Trophoblast cell (in vitro differentiated cells and primary cell): ENCODE measurements around the gene CLGN.

Source experiments
- DNase-seq, 2 donors: peaks; one replicate each; pipeline ENCODE4 v3.0.0-alpha.2; 2016
- H2AFZ ChIP-seq: 2 replicates; pipeline ENCODE4 v1.6.1; 2013; ENCODE audit warnings: low read length, moderate library complexity, mild to moderate bottlenecking; ENCODE audit not compliant: insufficient read depth, poor library complexity
- H2AK5ac ChIP-seq: 2 replicates; pipeline ENCODE4 v1.6.1; 2013; ENCODE audit warnings: mild to moderate bottlenecking, low read length
- H2BK120ac ChIP-seq: 2 replicates; pipeline ENCODE4 v1.6.1; 2013; ENCODE audit warnings: low read length, mild to moderate bottlenecking, moderate library complexity; ENCODE audit not compliant: insufficient read depth, poor library complexity
- H2BK12ac ChIP-seq: 2 replicates; pipeline ENCODE4 v1.6.1; 2013; ENCODE audit warnings: mild to moderate bottlenecking, low read length, moderate library complexity
- H2BK5ac ChIP-seq: 2 replicates; pipeline ENCODE4 v1.6.1; 2013; ENCODE audit warnings: low read length, low read depth, moderate library complexity, mild to moderate bottlenecking; ENCODE audit not compliant: poor library complexity
- H3K14ac ChIP-seq: 2 replicates; pipeline ENCODE4 v1.6.1; 2013; ENCODE audit warnings: mild to moderate bottlenecking, low read length
- H3K18ac ChIP-seq: 2 replicates; pipeline ENCODE4 v1.6.1; 2013; ENCODE audit warnings: mild to moderate bottlenecking, low read length
- H3K23ac ChIP-seq: 2 replicates; pipeline ENCODE4 v1.6.1; 2013; ENCODE audit warnings: low read length
- H3K27ac ChIP-seq: 2 replicates; pipeline ENCODE4 v1.5.1; 2013; ENCODE audit warnings: low read depth, mild to moderate bottlenecking, inconsistent platforms, low read length, moderate library complexity
- H3K27me3 ChIP-seq: 2 replicates; pipeline ENCODE4 v1.6.1; 2013; ENCODE audit warnings: inconsistent platforms, mild to moderate bottlenecking, low read length, moderate library complexity; ENCODE audit not compliant: insufficient read depth
- H3K36me3 ChIP-seq, 2 experiments: 1 replicate in 1 of 2; 2 replicates in 1 of 2; pipeline ENCODE4 v1.6.1; 2013; ENCODE audit warnings: low read length in 2 of 2, mild to moderate bottlenecking in 2 of 2, moderate library complexity in 1 of 2; ENCODE audit not compliant: insufficient read depth in 2 of 2, control insufficient read depth in 1 of 2
- H3K4ac ChIP-seq: 2 replicates; pipeline ENCODE4 v1.6.1; 2013; ENCODE audit warnings: low read depth, mild to moderate bottlenecking, low read length, moderate library complexity
- H3K4me1 ChIP-seq, 2 experiments: 1 replicate in 1 of 2; 2 replicates in 1 of 2; pipeline ENCODE4 v1.6.1; 2013; ENCODE audit warnings: low read length in 2 of 2, mild to moderate bottlenecking in 2 of 2, moderate library complexity in 1 of 2; ENCODE audit not compliant: insufficient read depth in 2 of 2, control insufficient read depth in 1 of 2
- H3K4me2 ChIP-seq: 2 replicates; pipeline ENCODE4 v1.6.1; 2013; ENCODE audit warnings: inconsistent platforms, mild to moderate bottlenecking, low read length, moderate library complexity
- H3K4me3 ChIP-seq: 2 replicates; pipeline ENCODE4 v1.5.1; 2013; ENCODE audit warnings: mild to moderate bottlenecking, low read depth, low read length, inconsistent platforms
- H3K79me1 ChIP-seq: one replicate; pipeline ENCODE4 v1.6.1; 2013; ENCODE audit warnings: low read length
- H3K79me2 ChIP-seq: 2 replicates; pipeline ENCODE4 v1.6.1; 2013; ENCODE audit warnings: low read length, mild to moderate bottlenecking; ENCODE audit not compliant: control insufficient read depth, insufficient read depth, poor library complexity
- H3K9ac ChIP-seq: 2 replicates; pipeline ENCODE4 v1.6.1; 2013; ENCODE audit warnings: mild to moderate bottlenecking, low read length
- H3K9me3 ChIP-seq: 2 replicates; pipeline ENCODE4 v1.6.1; 2013; ENCODE audit warnings: low read depth, mild to moderate bottlenecking, control low read depth, inconsistent platforms, low read length; ENCODE audit not compliant: insufficient read depth
- H4K12ac ChIP-seq: 2 replicates; pipeline ENCODE4 v1.6.1; 2013; ENCODE audit warnings: low read depth, mild to moderate bottlenecking, low read length, moderate library complexity
- H4K8ac ChIP-seq: 2 replicates; pipeline ENCODE4 v1.6.1; 2013; ENCODE audit warnings: low read depth, mild to moderate bottlenecking, low read length, moderate library complexity
- H4K91ac ChIP-seq: one replicate; pipeline ENCODE4 v1.6.1; 2013; ENCODE audit warnings: low read depth, mild to moderate bottlenecking, low read length, moderate library complexity
- WGBS: extraction: QIAGEN DNeasy Blood & Tissue Kit; methylation state at CpG from one replicate; pipeline ENCODE4 v1.1.7; 2013; ENCODE audit warnings: missing lambda C conversion rate; ENCODE audit not compliant: insufficient read length, insufficient coverage; ENCODE audit errors: extremely low coverage; 5-methylcytosine and 5-hydroxymethylcytosine counted together

CLGN gene

GRCh38 chr4:140353786-140354185 is 73.7 kb downstream of the CLGN start:
- Histone ChIP-seq H3K18ac (no peak overlapping the region), H3K9ac (no peak overlapping the region), H3K27ac (no peak overlapping the region), H3K36me3 (no peaks in the 10 kb centered on the region), H2BK5ac (no peak overlapping the region), H3K4me1 (no peaks in the 10 kb centered on the region), H4K8ac (no peak overlapping the region), H2AFZ (no peak overlapping the region), H3K14ac (no peak overlapping the region), H3K23ac (no peak overlapping the region), H3K79me2 (no peaks in the 10 kb centered on the region), H3K4ac (no peak overlapping the region), H3K4me3 (no peak overlapping the region), H3K4me2 (no peak overlapping the region), H2AK5ac (no peak overlapping the region), H3K27me3 (no peaks in the 10 kb centered on the region), H2BK120ac (no peak overlapping the region), H3K79me1 (no peaks in the 10 kb centered on the region), H2BK12ac (no peak overlapping the region), H4K12ac (no peak overlapping the region), H4K91ac (no peak overlapping the region), H3K9me3 (no peaks in the 10 kb centered on the region)
- WGBS, result no CpG with 5 or more reads among the region's 6 CpGs
- DNase-seq, result no peak

- Histone ChIP-seq H3K4me3 (no peak overlapping the region), H4K91ac (no peak overlapping the region), H2AFZ (no peak overlapping the region), H4K12ac (no peak overlapping the region), H4K8ac (no peak overlapping the region), H2BK5ac (no peak overlapping the region), H3K4me2 (no peak overlapping the region), H2BK12ac (no peak overlapping the region), H3K79me1 (no peaks in the 10 kb centered on the region), H2BK120ac (no peak overlapping the region), H3K27ac (no peak overlapping the region), H2AK5ac (no peak overlapping the region), H3K18ac (no peak overlapping the region), H3K9ac (no peak overlapping the region), H3K27me3 (no peaks in the 10 kb centered on the region), H3K9me3 (peaks cover 3% of the 10 kb centered on the region), H3K4ac (no peak overlapping the region), H3K4me1 (no peaks in the 10 kb centered on the region), H3K14ac (no peak overlapping the region), H3K23ac (no peak overlapping the region), H3K36me3 (no peaks in the 10 kb centered on the region), H3K79me2 (no peaks in the 10 kb centered on the region)
- no peak for DNase-seq
- no CpG with 5 or more reads among the region's 28 CpGs for WGBS
Observed at GRCh38 chr4:140351093-140352075, 76.1 kb downstream of the CLGN start.

- Histone ChIP-seq H3K79me2 (no peaks in the 10 kb centered on the region), H3K79me1 (no peaks in the 10 kb centered on the region), H2BK12ac (no peak overlapping the region), H4K12ac (no peak overlapping the region), H3K4me3 (no peak overlapping the region), H3K27me3 (no peaks in the 10 kb centered on the region), H3K4me1 (no peaks in the 10 kb centered on the region), H4K91ac (no peak overlapping the region), H3K9me3 (peaks cover 3% of the 10 kb centered on the region), H3K9ac (no peak overlapping the region), H3K18ac (no peak overlapping the region), H2AK5ac (no peak overlapping the region), H2AFZ (no peak overlapping the region), H4K8ac (no peak overlapping the region), H2BK120ac (no peak overlapping the region), H3K4me2 (no peak overlapping the region), H3K36me3 (no peaks in the 10 kb centered on the region), H3K14ac (no peak overlapping the region), H3K4ac (no peak overlapping the region), H3K27ac (no peak overlapping the region), H3K23ac (no peak overlapping the region), H2BK5ac (no peak overlapping the region)
- WGBS, result no CpG with 5 or more reads among the region's 2 CpGs
- no peak for DNase-seq
Observed at GRCh38 chr4:140349816-140350215, 77.6 kb downstream of the CLGN start.

- H2BK12ac ChIP-seq, result no peak overlapping the region
- H3K27ac ChIP-seq, result no peak overlapping the region
- no peak overlapping the region for H3K14ac ChIP-seq
- H2BK120ac ChIP-seq, result no peak overlapping the region
- H2AFZ ChIP-seq, result no peak overlapping the region
- H4K8ac ChIP-seq, result no peak overlapping the region
- no peak for DNase-seq
- no peak overlapping the region for H2BK5ac ChIP-seq
- no peak overlapping the region for H3K4me3 ChIP-seq
- H4K12ac ChIP-seq, result no peak overlapping the region
- no peak overlapping the region for H3K4me2 ChIP-seq
- H3K9me3 ChIP-seq, result peaks cover 3% of the 10 kb centered on the region
- no peak overlapping the region for H3K4ac ChIP-seq
- H3K23ac ChIP-seq, result no peak overlapping the region
- no peak overlapping the region for H3K9ac ChIP-seq
- no peaks in the 10 kb centered on the region for H3K36me3 ChIP-seq
- no peak overlapping the region for H4K91ac ChIP-seq
- no peak overlapping the region for H2AK5ac ChIP-seq
- H3K27me3 ChIP-seq, result no peaks in the 10 kb centered on the region
- H3K79me1 ChIP-seq, result no peaks in the 10 kb centered on the region
- no peaks in the 10 kb centered on the region for H3K4me1 ChIP-seq
- no CpG with 5 or more reads among the region's 9 CpGs for WGBS
- H3K79me2 ChIP-seq, result no peaks in the 10 kb centered on the region
- no peak overlapping the region for H3K18ac ChIP-seq
Observed at GRCh38 chr4:140346136-140346535, 81.3 kb downstream of the CLGN start.
